GM12891 (cell line): ENCODE results near the gene CDH6.

ENCODE experiments used
- DNase-seq: peaks from one replicate; pipeline ENCODE4 v3.0.0; 2011; ENCODE audit warnings: low spot score; ENCODE audit not compliant: insufficient read length
- FAIRE-seq: peaks from 2 replicates; lab custom pipeline; 2011; peaks lifted over from hg19 to GRCh38; lab: Jason Lieb, UNC
- PAX5 ChIP-seq: IDR thresholded peaks from 2 replicates; pipeline ENCODE4 v1.6.1; 2011; ENCODE audit warnings: low read length, moderate library complexity, mild to moderate bottlenecking; ENCODE audit not compliant: insufficient read depth, severe bottlenecking
- POLR2A ChIP-seq: IDR thresholded peaks from 2 replicates; pipeline ENCODE4 v1.6.1; 2011; ENCODE audit warnings: low read depth, low read length, control low read depth
- POLR2AphosphoS5 ChIP-seq: IDR thresholded peaks from 2 replicates; pipeline ENCODE4 v1.6.1; 2011; ENCODE audit warnings: low read depth, low read length, control low read depth
- POU2F2 ChIP-seq: IDR thresholded peaks from 2 replicates; pipeline ENCODE4 v1.6.1; 2011; ENCODE audit warnings: low read depth, mild to moderate bottlenecking, control low read depth, low read length, moderate library complexity
- SPI1 ChIP-seq: IDR thresholded peaks from 2 replicates; pipeline ENCODE4 v1.6.1; 2011; ENCODE audit warnings: low read depth, low read length, control low read depth
- TAF1 ChIP-seq: IDR thresholded peaks from 2 replicates; pipeline ENCODE4 v1.6.1; 2011; ENCODE audit warnings: low read depth, low read length, control low read depth

CDH6 gene

GRCh38 chr5:31232273-31232888 is 38.9 kb downstream of the CDH6 start:
- FAIRE-seq (peak; percentile 31), DNase-seq (peak; percentile 2)
- TF ChIP-seq POLR2AphosphoS5 (no peak), POU2F2 (no peak)

GRCh38 chr5:31235381-31235780 is 41.9 kb downstream of the CDH6 start:
- TF ChIP-seq POLR2A (no peak), SPI1 (no peak), PAX5 (no peak), TAF1 (no peak), POU2F2 (no peak), POLR2AphosphoS5 (no peak)
- DNase-seq = no peak
- no peak for FAIRE-seq

- DNase-seq = no peak
- no peak for FAIRE-seq
- TF ChIP-seq TAF1 (no peak), POU2F2 (no peak), POLR2A (no peak), PAX5 (no peak), POLR2AphosphoS5 (no peak), SPI1 (no peak)
Measured at GRCh38 chr5:31236339-31236738, 42.9 kb downstream of the CDH6 start.

- TF ChIP-seq POU2F2 (no peak), PAX5 (no peak), TAF1 (no peak), POLR2AphosphoS5 (no peak), POLR2A (no peak), SPI1 (no peak)
- no peak for DNase-seq
- no peak for FAIRE-seq
Measured at GRCh38 chr5:31237174-31237573, 43.7 kb downstream of the CDH6 start.

GRCh38 chr5:31238497-31238896 is 45.0 kb downstream of the CDH6 start:
- DNase-seq (no peak), FAIRE-seq (no peak)
- TF ChIP-seq TAF1 (no peak), SPI1 (no peak), POLR2AphosphoS5 (no peak), POLR2A (no peak), POU2F2 (no peak), PAX5 (no peak)

- DNase-seq (no peak), FAIRE-seq (no peak)
- no peak for TF ChIP-seq POLR2A
- no peak for TF ChIP-seq TAF1
- TF ChIP-seq POLR2AphosphoS5 = no peak
- no peak for TF ChIP-seq POU2F2
- no peak for TF ChIP-seq SPI1
- TF ChIP-seq PAX5 = no peak
Measured at GRCh38 chr5:31244921-31245320, 51.4 kb downstream of the CDH6 start.

- DNase-seq (no peak), FAIRE-seq (no peak)
- TF ChIP-seq POLR2AphosphoS5 (no peak), POU2F2 (no peak), SPI1 (no peak), PAX5 (no peak), POLR2A (no peak), TAF1 (no peak)
Measured at GRCh38 chr5:31247381-31247780, 53.9 kb downstream of the CDH6 start.

GRCh38 chr5:31250201-31250600 is 56.7 kb downstream of the CDH6 start:
- no peak for FAIRE-seq
- no peak for DNase-seq

GRCh38 chr5:31251032-31251431 is 57.5 kb downstream of the CDH6 start:
- FAIRE-seq = peak; percentile 5
- no peak for DNase-seq
- TF ChIP-seq TAF1 (no peak), SPI1 (no peak), POLR2AphosphoS5 (no peak), PAX5 (no peak), POLR2A (no peak), POU2F2 (no peak)

More at GRCh38 chr5:31250201-31250600, 56.7 kb downstream of the CDH6 start:
- TF ChIP-seq TAF1 (no peak), PAX5 (no peak), POU2F2 (no peak), POLR2AphosphoS5 (no peak), SPI1 (no peak), POLR2A (no peak)

- TF ChIP-seq SPI1 (no peak), PAX5 (no peak), POU2F2 (no peak), POLR2A (no peak), TAF1 (no peak), POLR2AphosphoS5 (no peak)
- FAIRE-seq (no peak), DNase-seq (no peak)
Measured at GRCh38 chr5:31255041-31255440, 61.6 kb downstream of the CDH6 start.

- no peak for DNase-seq
- no peak for TF ChIP-seq PAX5
- TF ChIP-seq TAF1 = no peak
- TF ChIP-seq SPI1 = no peak
- no peak for TF ChIP-seq POLR2A
- TF ChIP-seq POU2F2 = no peak
- TF ChIP-seq POLR2AphosphoS5 = no peak
- no peak for FAIRE-seq
Measured at GRCh38 chr5:31268256-31268655, 74.8 kb downstream of the CDH6 start.
